Urinary bladder (tissue), 4 donors: ENCODE results near the gene ROMO1. TPM values are rescaled to one million over a fixed set of nuclear protein-coding genes. Genes with fewer than 3 reads are reported as not detected.
"Not testable (repeated sequence)": the region's sequence is repeated elsewhere in the genome, so short reads cannot be mapped to it uniquely, and the experiment has no call there.

Source experiments
- DNase-seq: peaks from one replicate; pipeline ENCODE4 v3.0.0-alpha.2; 2015; ENCODE audit errors: extremely low spot score
- H3K27ac ChIP-seq: one replicate; pipeline ENCODE4 v1.5.1; 2013; ENCODE audit warnings: low read depth, mild to moderate bottlenecking, moderate library complexity
- H3K36me3 ChIP-seq: one replicate; pipeline ENCODE4 v1.6.1; 2013; ENCODE audit warnings: mild to moderate bottlenecking, moderate library complexity; ENCODE audit not compliant: insufficient read depth
- H3K4me1 ChIP-seq: one replicate; pipeline ENCODE4 v1.6.1; 2013; ENCODE audit warnings: mild to moderate bottlenecking, moderate library complexity; ENCODE audit not compliant: insufficient read depth
- H3K4me3 ChIP-seq: one replicate; pipeline ENCODE4 v1.5.1; 2013; ENCODE audit warnings: low read depth, low read length
- WGBS: extraction: QIAGEN DNeasy Blood & Tissue Kit; methylation state at CpG from one replicate; pipeline ENCODE4 v1.1.7; 2013; 5-methylcytosine and 5-hydroxymethylcytosine counted together
- polyA plus RNA-seq: library from polyadenylated mRNA; stranded (reverse); fragments of 200-250 nt; gene quantifications from one replicate; pipeline ENCODE4 v1.2.3, GENCODE V29; 2013
- total RNA-seq: library from RNA; depleted of rRNA; stranded (reverse); fragments of >200 nt; gene quantifications from one replicate; pipeline ENCODE4 v1.2.3, GENCODE V29; 2014
- donor health status: healthy with polysubstance abuse.
- donor health status: healthy.

Gene ROMO1
- total and polyA plus RNA-seq, 2 donors, result 78.8 to 252 TPM

- H3K4me3 ChIP-seq, result peak overlapping the region; percentile 83
- peaks cover 3% of the 10 kb centered on the region for H3K4me1 ChIP-seq
- H3K27ac ChIP-seq, result peak overlapping the region; percentile 95
- no peaks in the 10 kb centered on the region for H3K36me3 ChIP-seq
- no peak for DNase-seq
- WGBS, result under 1% methylated on average over 28 of the region's 28 CpGs
Measured at GRCh38 chr20:35663516-35664465, 35.4 kb upstream of the ROMO1 start.

- Histone ChIP-seq H3K27ac (peak within 1 kb of the TSS; percentile 95), H3K36me3 (no peaks in the 10 kb centered on the region), H3K4me1 (peaks cover 3% of the 10 kb centered on the region), H3K4me3 (peak within 1 kb of the TSS; percentile 83)
- DNase-seq, result peak; percentile 82
- under 1% methylated on average over 61 of the region's 61 CpGs for WGBS
Measured at GRCh38 chr20:35664466-35665206, 34.6 kb upstream of the ROMO1 start, which contains the start of the genes CPNE1 and RBM12. Gene CPNE1, minus strand, starts transcription at chr20:35664900. Its CDS starts 31,977 bp downstream, at chr20:35632923. Gene RBM12, minus strand, starts transcription at chr20:35664900. Its CDS starts 9,578 bp downstream, at chr20:35655322.

DNA sequence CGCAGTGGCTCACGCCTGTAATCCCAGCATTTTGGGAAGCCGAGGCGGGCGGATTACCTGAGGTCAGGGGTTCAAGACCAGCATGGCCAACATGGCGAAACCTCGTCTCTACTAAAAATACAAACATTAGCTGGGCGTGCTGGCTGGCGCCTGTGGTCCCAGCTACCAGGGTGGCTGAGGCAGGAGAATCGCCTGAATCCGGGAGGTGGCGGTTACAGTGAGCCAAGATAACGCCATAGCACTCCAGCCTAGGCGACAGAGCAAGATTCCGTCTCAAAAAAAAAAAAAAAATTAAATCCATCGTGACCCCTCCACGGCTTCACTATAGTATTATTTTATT, 33.3 kb upstream of the ROMO1 start:
- 97% methylated on average over 17 of the region's 17 CpGs for WGBS
- Histone ChIP-seq H3K4me1 (peaks cover 1% of the 10 kb centered on the region), H3K4me3 (no peak overlapping the region), H3K27ac (no peak overlapping the region), H3K36me3 (no peaks in the 10 kb centered on the region)
- DNase-seq, result no peak

GRCh38 chr20:35669221-35669620, 30.0 kb upstream of the ROMO1 start:
- Histone ChIP-seq H3K36me3 (peaks cover 2% of the 10 kb centered on the region), H3K4me3 (no peak overlapping the region)
- WGBS, result 92% methylated on average over 5 of the region's 5 CpGs

GRCh38 chr20:35669681-35670080, 29.5 kb upstream of the ROMO1 start:
- Histone ChIP-seq H3K27ac (no peak overlapping the region), H3K4me3 (no peak overlapping the region), H3K36me3 (peaks cover 2% of the 10 kb centered on the region), H3K4me1 (no peaks in the 10 kb centered on the region)
- DNase-seq, result no peak
- 77% methylated on average over 1 of the region's 1 CpG for whole genome bisulfite sequencing

More at GRCh38 chr20:35669221-35669620, 30.0 kb upstream of the ROMO1 start:
- H3K4me1 ChIP-seq, result no peaks in the 10 kb centered on the region
- DNase-seq, result no peak
- no peak overlapping the region for H3K27ac ChIP-seq

DNA sequence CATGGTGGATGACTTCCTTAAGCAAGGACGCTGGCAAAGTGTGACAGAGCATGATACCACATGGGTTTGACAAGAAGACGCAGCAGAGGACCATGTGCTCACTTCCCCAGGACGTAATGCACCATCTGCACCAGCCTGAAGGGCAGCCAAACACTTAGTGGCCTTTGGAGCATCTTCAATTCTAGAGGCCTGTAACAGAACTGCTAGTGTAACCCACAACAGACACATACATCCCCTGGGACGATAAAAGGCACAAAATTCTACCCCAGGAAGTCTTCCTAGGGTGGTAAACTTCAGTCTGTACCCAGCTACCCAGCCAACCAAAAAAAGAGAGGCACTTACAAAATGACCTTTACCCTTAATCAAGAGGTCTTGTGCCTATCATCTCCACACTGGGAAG, 25.3 kb upstream of the ROMO1 start:
- Histone ChIP-seq H3K36me3 (peaks cover 2% of the 10 kb centered on the region), H3K4me1 (no peaks in the 10 kb centered on the region), H3K27ac (no peak overlapping the region), H3K4me3 (no peak overlapping the region)
- WGBS, result 93% methylated on average over 4 of the region's 4 CpGs
- DNase-seq, result no peak

DNA sequence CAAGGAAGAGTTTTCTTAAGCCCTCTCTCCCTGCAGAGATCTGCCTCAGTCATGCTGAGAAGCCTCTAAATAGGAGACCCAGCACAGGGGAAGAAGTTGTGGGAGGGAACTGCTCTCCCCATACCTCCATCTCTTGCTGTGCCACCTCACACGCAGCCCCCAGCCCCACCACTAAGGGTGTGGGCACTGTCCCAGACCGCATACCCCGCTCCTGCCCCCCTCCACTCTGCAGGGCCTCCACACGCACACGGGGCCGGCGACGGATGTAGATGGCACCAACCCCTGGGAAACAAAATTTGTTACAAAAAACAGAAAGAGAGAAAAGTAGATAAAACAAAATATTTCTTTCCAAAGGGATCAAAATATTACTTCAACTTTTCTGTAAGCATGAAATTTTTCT, 24.3 kb upstream of the ROMO1 start:
- H3K36me3 ChIP-seq, result peaks cover 2% of the 10 kb centered on the region
- H3K4me1 ChIP-seq, result no peaks in the 10 kb centered on the region
- no peak for DNase-seq
- no peak overlapping the region for H3K27ac ChIP-seq
- WGBS, result 95% methylated on average over 8 of the region's 8 CpGs
- H3K4me3 ChIP-seq, result no peak overlapping the region

DNA sequence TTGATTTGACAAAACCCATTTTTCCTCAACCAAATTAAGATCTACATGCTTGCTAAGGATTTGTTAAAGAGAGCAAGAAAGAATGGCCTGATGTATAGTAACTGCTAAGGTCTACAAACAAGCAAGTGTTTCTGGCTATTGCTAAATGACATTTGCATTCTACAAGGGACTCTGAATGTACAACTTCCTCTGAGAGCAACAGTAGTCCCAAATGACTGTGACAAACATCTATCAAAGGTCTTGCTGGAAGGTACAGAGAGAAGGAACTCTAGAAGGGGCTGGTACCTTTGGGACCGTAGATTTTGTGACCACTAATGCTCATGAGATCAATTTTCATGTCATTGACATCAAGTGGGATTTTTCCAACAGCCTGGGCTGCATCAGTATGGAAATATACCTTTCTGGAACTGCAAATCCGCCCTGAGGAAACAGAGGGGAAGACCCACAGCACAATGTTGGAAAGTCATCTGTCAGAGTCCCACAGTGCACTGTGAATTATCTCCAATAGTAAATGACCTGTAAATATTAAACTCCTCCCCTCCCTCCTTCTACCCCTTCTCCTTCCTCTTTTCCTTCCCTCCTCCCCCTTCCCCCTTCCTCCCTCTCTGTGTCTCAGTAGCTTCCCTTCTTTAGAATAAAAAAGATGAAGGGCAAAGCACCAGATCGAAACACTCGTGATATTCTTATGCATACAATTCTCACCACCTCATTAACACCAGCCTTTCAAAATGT, 18.6 kb upstream of the ROMO1 start:
- Histone ChIP-seq H3K4me1 (no peaks in the 10 kb centered on the region), H3K4me3 (no peak overlapping the region), H3K36me3 (no peaks in the 10 kb centered on the region), H3K27ac (no peak overlapping the region)
- WGBS, result 83% methylated on average over 4 of the region's 4 CpGs
- DNase-seq, result no peak

GRCh38 chr20:35681960-35682359, 17.2 kb upstream of the ROMO1 start:
- DNase-seq, result no peak
- Histone ChIP-seq H3K36me3 (no peaks in the 10 kb centered on the region), H3K4me3 (no peak overlapping the region), H3K4me1 (no peaks in the 10 kb centered on the region), H3K27ac (no peak overlapping the region)
- WGBS, result 89% methylated on average over 1 of the region's 1 CpG

DNA sequence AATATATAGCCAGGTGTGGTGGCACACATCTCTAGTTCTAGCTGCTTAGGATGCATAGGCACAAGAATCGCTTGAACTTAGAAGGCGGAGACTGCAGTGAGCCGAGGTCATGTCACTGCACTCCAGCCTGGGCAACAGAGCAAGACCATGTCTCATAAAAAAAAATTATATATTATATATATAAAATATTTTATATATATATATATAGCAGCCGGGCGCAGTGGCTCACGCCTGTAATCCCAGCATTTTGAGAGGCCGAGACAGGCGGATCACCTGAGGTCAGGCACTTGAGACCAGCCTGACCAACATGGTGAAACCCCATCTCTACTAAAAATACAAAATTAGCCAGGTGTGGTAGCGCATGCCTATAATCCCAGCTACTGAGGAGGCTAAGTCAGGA, 13.8 kb upstream of the ROMO1 start:
- WGBS, result 95% methylated on average over 9 of the region's 9 CpGs
- DNase-seq, H3K4me1 ChIP-seq, H3K36me3 ChIP-seq, H3K27ac ChIP-seq, H3K4me3 ChIP-seq: not testable (repeated sequence)

- not testable (repeated sequence) for H3K4me3 ChIP-seq, DNase-seq, H3K4me1 ChIP-seq, H3K36me3 ChIP-seq, H3K27ac ChIP-seq
- 93% methylated on average over 11 of the region's 11 CpGs for WGBS
Measured at GRCh38 chr20:35686872-35687271, 12.3 kb upstream of the ROMO1 start.

DNA sequence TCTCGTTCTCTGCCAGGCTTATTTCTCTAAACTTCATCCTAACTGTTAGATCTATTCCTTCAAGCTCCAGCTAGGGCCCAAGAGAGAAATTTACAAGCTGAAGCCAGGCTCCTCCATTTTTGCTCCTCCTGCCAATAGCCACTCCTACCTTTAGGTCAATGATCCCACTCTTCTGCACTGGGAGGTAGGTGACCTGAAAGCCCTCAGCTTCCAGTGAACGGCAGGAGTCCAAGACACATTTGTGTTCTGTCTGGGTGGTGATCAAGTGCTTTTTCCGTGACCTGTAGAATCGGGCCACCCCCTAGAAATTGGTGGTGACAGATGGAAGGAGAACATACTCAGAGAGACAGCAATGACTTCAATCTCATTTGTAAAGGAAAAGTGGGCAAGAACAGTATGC, 8.9 kb upstream of the ROMO1 start:
- DNase-seq, result no peak
- Histone ChIP-seq H3K4me3 (no peak overlapping the region), H3K4me1 (no peaks in the 10 kb centered on the region), H3K27ac (no peak overlapping the region), H3K36me3 (no peaks in the 10 kb centered on the region)
- 92% methylated on average over 4 of the region's 4 CpGs for WGBS

- Histone ChIP-seq H3K4me1 (no peaks in the 10 kb centered on the region), H3K36me3 (no peaks in the 10 kb centered on the region), H3K27ac (no peak overlapping the region), H3K4me3 (no peak overlapping the region)
- DNase-seq, result no peak
- WGBS, result 87% methylated on average over 2 of the region's 2 CpGs
Measured at GRCh38 chr20:35695245-35695749, 3.9 kb upstream of the ROMO1 start.
